ENCODE data around the gene SLC6A8. TPM values are rescaled to one million over a fixed set of nuclear protein-coding genes. Genes with fewer than 3 reads are reported as not detected.

SLC6A8 gene
- total and polyA plus RNA-seq, 2 donors from 2014 or later = 79.7 to 110 TPM

DNA sequence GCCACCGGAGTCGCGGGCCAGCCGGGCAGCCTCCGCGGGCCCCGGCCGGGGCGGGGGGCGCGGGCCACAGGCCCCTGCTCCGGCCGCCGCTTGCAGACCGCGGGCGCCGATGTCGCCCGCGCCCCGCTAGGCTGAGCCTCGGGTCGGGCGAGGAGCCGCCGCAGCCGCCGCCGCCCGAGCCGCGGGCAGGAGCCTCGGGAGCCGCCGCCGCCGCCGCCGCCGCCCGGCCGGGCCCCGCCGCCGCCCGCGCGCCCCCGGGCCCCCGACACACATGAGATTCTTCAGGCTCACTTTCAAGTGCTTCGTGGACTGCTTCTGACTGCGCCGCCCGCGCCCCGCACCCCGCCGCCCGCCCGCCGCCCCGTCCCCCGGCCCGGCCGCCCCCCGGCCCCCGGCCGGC, 345 bp downstream of the SLC6A8 start:
- DNase-seq (peak in 1 of 5 donors; percentile 44), FAIRE-seq (no peak)
- H3K4me1 ChIP-seq (ENCODE audit: control insufficient read depth in 2 of 3, insufficient read depth in 2 of 3, low read depth in 1 of 3, low read length in 3 of 3) = peaks cover 0 to 4% (median 0%) of the 10 kb centered on the region in 3 donors
- intact Hi-C loops (cut with DNase I) = no loop called here
- H3K27ac ChIP-seq (ENCODE audit: low read depth in 2 of 2, low read length in 2 of 2) = no peak overlapping the region
- H3K9me3 ChIP-seq (ENCODE audit: control insufficient read depth in 2 of 3, insufficient read depth in 1 of 3, low read length in 3 of 3) = no peaks in the 10 kb centered on the region
- H3K9ac ChIP-seq (ENCODE audit: low read length in 3 of 3) = no peak overlapping the region
- no peaks in the 10 kb centered on the region for H3K27me3 ChIP-seq (ENCODE audit: control insufficient read depth, insufficient read depth, low read length)
- TF ChIP-seq, protein P1, sequence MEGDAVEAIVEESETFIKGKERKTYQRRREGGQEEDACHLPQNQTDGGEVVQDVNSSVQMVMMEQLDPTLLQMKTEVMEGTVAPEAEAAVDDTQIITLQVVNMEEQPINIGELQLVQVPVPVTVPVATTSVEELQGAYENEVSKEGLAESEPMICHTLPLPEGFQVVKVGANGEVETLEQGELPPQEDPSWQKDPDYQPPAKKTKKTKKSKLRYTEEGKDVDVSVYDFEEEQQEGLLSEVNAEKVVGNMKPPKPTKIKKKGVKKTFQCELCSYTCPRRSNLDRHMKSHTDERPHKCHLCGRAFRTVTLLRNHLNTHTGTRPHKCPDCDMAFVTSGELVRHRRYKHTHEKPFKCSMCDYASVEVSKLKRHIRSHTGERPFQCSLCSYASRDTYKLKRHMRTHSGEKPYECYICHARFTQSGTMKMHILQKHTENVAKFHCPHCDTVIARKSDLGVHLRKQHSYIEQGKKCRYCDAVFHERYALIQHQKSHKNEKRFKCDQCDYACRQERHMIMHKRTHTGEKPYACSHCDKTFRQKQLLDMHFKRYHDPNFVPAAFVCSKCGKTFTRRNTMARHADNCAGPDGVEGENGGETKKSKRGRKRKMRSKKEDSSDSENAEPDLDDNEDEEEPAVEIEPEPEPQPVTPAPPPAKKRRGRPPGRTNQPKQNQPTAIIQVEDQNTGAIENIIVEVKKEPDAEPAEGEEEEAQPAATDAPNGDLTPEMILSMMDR (IDR thresholded peaks at IDR 0.05; ENCODE audit: borderline replicate concordance, extremely low read depth, insufficient read depth) = no peak
- no peak overlapping the region for H3K4me3 ChIP-seq (ENCODE audit: low read length in 3 of 3)
- no peaks in the 10 kb centered on the region for H3K36me3 ChIP-seq (ENCODE audit: control insufficient read depth in 2 of 3, insufficient read depth in 3 of 3, low read length in 3 of 3)

DNA sequence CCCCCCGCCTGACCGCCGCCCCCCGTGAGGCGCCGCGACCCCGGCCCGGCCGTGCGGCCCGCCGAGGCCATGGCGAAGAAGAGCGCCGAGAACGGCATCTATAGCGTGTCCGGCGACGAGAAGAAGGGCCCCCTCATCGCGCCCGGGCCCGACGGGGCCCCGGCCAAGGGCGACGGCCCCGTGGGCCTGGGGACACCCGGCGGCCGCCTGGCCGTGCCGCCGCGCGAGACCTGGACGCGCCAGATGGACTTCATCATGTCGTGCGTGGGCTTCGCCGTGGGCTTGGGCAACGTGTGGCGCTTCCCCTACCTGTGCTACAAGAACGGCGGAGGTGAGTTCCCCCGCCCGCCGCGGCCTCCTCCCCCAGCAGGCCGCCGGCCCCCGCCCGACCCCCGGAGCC, 780 bp downstream of the SLC6A8 start:
- FAIRE-seq (no peak), DNase-seq (peak in 1 of 5 donors; percentile 67)
- intact Hi-C loops (cut with DNase I) = no loop called here
- H3K9me3 ChIP-seq (ENCODE audit: control insufficient read depth in 2 of 3, insufficient read depth in 1 of 3, low read length in 3 of 3) = no peaks in the 10 kb centered on the region
- H3K4me3 ChIP-seq (ENCODE audit: low read length in 3 of 3) = no peak overlapping the region
- H3K36me3 ChIP-seq (ENCODE audit: control insufficient read depth in 2 of 3, insufficient read depth in 3 of 3, low read length in 3 of 3) = no peaks in the 10 kb centered on the region
- TF ChIP-seq, protein P1 (IDR thresholded peaks at IDR 0.05; ENCODE audit: borderline replicate concordance, extremely low read depth, insufficient read depth) = no peak
- no peaks in the 10 kb centered on the region for H3K27me3 ChIP-seq (ENCODE audit: control insufficient read depth, insufficient read depth, low read length)
- peaks cover 0 to 4% (median 0%) of the 10 kb centered on the region in 3 donors for H3K4me1 ChIP-seq (ENCODE audit: control insufficient read depth in 2 of 3, insufficient read depth in 2 of 3, low read depth in 1 of 3, low read length in 3 of 3)
- H3K27ac ChIP-seq (ENCODE audit: low read depth in 2 of 2, low read length in 2 of 2) = no peak overlapping the region
- H3K9ac ChIP-seq (ENCODE audit: low read length in 3 of 3) = no peak overlapping the region

DNA sequence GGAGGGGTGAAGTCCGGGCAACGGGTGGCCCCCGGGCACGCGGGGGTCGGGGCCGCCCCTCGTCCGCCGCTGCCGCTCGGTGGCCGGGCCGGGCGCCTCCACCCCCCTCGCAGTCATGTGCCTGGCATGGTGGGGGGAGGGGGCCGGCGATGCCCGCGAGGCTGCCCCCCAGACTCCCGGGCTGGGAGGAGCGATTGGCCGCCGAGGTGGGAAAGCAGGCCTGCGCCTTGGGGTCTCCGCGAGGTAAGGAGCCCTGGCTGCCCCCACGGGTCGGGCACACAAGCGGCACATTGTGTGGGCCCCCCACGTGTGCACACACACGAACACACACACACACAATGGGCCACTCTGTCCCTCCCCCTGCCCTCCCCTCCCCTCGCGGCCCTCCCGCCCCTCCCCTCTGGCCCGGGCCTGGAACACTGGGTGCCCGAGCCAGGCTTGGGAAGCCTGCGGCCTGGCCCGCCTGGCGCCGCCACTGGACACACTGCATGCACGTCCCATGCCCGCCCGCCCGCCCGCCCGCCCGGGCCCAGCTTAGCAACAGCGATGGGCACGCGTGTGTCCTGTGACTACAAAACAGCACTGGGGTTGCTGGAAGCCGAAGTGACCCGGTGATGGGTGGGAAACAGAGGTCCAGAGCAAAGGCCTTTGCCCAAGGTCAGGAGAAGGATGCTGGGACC, 1.3 kb downstream of the SLC6A8 start:
- intact Hi-C loops (cut with DNase I) = no loop called here
- H3K9ac ChIP-seq (ENCODE audit: low read length in 3 of 3) = peak overlapping the region in 1 of 3 donors; percentile 3
- TF ChIP-seq, protein P1 (IDR thresholded peaks at IDR 0.05; ENCODE audit: borderline replicate concordance, extremely low read depth, insufficient read depth) = no peak
- H3K4me1 ChIP-seq (ENCODE audit: control insufficient read depth in 2 of 3, insufficient read depth in 2 of 3, low read depth in 1 of 3, low read length in 3 of 3) = peaks cover 0 to 4% (median 0%) of the 10 kb centered on the region in 3 donors
- H3K27me3 ChIP-seq (ENCODE audit: control insufficient read depth, insufficient read depth, low read length) = no peaks in the 10 kb centered on the region
- no peaks in the 10 kb centered on the region for H3K9me3 ChIP-seq (ENCODE audit: control insufficient read depth in 2 of 3, insufficient read depth in 1 of 3, low read length in 3 of 3)
- H3K4me3 ChIP-seq (ENCODE audit: low read length in 3 of 3) = peak overlapping the region in 2 of 3 donors; percentile 29 to 42
- DNase-seq = peak in 2 of 5 donors; percentile 67 to 76
- no peak overlapping the region for H3K27ac ChIP-seq (ENCODE audit: low read depth in 2 of 2, low read length in 2 of 2)
- H3K36me3 ChIP-seq (ENCODE audit: control insufficient read depth in 2 of 3, insufficient read depth in 3 of 3, low read length in 3 of 3) = no peaks in the 10 kb centered on the region
- FAIRE-seq = no peak

Measured in kidney (tissue), 14 donors.